Vagina (tissue), 2 donors: ENCODE measurements around the gene RIMOC1.
A peak's percentile ranks its signal among the peaks of the same experiment; 100 is the strongest.

ENCODE experiments used
- POLR2A ChIP-seq, 2 donors: fragments of 450-650 bp; IDR thresholded peaks; one replicate each; pipeline ENCODE4 v1.6.1; 2017; ENCODE audit warnings: antibody characterized with exemption in 2 of 2, mild to moderate bottlenecking in 2 of 2, moderate library complexity in 2 of 2
- TF ChIP-seq, protein P1 (sequence below), 3 experiments: fragments of 450-650 bp in 2 of 3; fragments of 200-600 bp in 1 of 3; sonication (generic) in 1 of 3; IDR thresholded peaks; one replicate each; pipeline ENCODE4 v1.5.1; 2017 to 2019; ENCODE audit warnings: antibody characterized with exemption in 3 of 3, mild to moderate bottlenecking in 2 of 3, moderate library complexity in 2 of 3

DNA sequence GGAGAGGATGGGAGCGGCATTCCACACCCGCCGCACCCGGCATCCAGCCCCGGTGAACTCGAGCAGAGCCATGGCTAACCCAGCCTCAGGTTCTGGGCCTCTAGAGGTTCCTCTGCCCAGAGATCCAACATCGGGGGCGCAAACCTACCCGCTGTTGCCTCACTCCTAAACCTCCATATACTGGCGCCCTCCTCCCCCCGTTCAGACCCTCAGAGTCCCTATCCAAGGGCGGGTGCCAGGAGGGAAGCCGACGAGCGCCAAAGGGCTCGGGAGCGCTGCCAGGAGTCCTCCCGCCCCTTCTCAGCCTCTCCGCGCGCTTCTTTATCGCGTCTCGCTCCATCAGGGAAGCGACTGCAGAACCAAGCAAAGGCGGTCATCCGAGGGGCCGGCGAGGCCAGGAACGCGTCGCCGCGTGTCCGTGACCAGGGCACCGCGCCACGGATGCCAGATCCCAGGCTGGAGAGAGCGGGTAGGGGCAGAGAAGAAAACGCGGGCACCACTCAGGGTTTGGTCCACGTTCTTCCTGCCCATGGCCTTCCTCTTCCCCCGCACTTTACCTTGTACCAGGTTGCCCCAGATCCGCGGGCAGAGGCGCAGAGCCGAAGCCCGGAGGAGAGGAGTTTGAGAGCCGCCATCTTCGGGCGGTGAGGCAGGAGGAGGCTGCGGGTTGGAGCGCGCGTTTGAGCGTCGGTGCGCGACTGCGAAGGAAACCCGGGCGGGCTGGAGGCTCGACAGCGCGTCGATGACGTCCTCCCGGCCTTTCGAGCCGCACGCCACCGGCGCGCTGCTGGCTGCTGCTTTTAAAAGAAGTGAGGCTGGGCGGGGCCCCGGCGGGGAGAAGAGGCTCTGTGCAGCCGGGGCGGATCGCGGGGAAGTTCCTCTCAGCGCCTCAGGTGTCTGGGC, 34.2 kb upstream of the RIMOC1 start, which contains the start of gene OXCT1:
- TF ChIP-seq, protein P1, sequence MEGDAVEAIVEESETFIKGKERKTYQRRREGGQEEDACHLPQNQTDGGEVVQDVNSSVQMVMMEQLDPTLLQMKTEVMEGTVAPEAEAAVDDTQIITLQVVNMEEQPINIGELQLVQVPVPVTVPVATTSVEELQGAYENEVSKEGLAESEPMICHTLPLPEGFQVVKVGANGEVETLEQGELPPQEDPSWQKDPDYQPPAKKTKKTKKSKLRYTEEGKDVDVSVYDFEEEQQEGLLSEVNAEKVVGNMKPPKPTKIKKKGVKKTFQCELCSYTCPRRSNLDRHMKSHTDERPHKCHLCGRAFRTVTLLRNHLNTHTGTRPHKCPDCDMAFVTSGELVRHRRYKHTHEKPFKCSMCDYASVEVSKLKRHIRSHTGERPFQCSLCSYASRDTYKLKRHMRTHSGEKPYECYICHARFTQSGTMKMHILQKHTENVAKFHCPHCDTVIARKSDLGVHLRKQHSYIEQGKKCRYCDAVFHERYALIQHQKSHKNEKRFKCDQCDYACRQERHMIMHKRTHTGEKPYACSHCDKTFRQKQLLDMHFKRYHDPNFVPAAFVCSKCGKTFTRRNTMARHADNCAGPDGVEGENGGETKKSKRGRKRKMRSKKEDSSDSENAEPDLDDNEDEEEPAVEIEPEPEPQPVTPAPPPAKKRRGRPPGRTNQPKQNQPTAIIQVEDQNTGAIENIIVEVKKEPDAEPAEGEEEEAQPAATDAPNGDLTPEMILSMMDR (IDR thresholded peaks at IDR 0.05) = no peak
- peak in 1 of 2 donors; percentile 64 for TF ChIP-seq POLR2A (IDR thresholded peaks at IDR 0.05)
